ENCODE data around the gene TRMO.

Gene TRMO

GRCh38 chr9:97874624-97875023, 47.7 kb downstream of the TRMO start:
- H3K79me2 ChIP-seq (ENCODE audit: insufficient read depth, low read length), result no peaks in the 10 kb centered on the region
- TF ChIP-seq CTCF (IDR thresholded peaks at IDR 0.05; ENCODE audit: low read length), result no peak
- no peak for TF ChIP-seq EZH2 (IDR thresholded peaks at IDR 0.05; ENCODE audit: borderline replicate concordance, low read length)
- H3K9ac ChIP-seq (ENCODE audit: low read length), result no peak overlapping the region
- H3K4me1 ChIP-seq (ENCODE audit: insufficient read depth, low read length, severe bottlenecking), result no peaks in the 10 kb centered on the region
- no peak overlapping the region for H2AFZ ChIP-seq (ENCODE audit: low read length)
- H3K27me3 ChIP-seq (ENCODE audit: insufficient read depth, low read length), result peaks cover 5% of the 10 kb centered on the region; the same call in 1 of the 2 replicates
- no peaks in the 10 kb centered on the region for H4K20me1 ChIP-seq (ENCODE audit: insufficient read depth, low read length)
- H3K9me2 ChIP-seq (ENCODE audit: low read depth, low read length), result no peaks in the 10 kb centered on the region
- no peaks in the 10 kb centered on the region for H3K36me3 ChIP-seq (ENCODE audit: insufficient read depth, low read length)
- H3K27ac ChIP-seq (ENCODE audit: low read depth, low read length, poor library complexity, severe bottlenecking), result no peak overlapping the region
- H3K4me2 ChIP-seq (ENCODE audit: low read length), result no peak overlapping the region
- H3K4me3 ChIP-seq (ENCODE audit: low read depth, low read length, poor library complexity, severe bottlenecking), result no peak overlapping the region
- H3F3A ChIP-seq (ENCODE audit: insufficient read depth, low read length), result no peaks in the 10 kb centered on the region
- H3K9me3 ChIP-seq (ENCODE audit: low read length), result no peaks in the 10 kb centered on the region

- Histone ChIP-seq H3K36me3 (ENCODE audit: insufficient read depth, low read length) (no peaks in the 10 kb centered on the region), H3K4me1 (ENCODE audit: insufficient read depth, low read length, severe bottlenecking) (no peaks in the 10 kb centered on the region), H3K27me3 (ENCODE audit: insufficient read depth, low read length) (peaks cover 5% of the 10 kb centered on the region; the same call in 1 of the 2 replicates), H3K79me2 (ENCODE audit: insufficient read depth, low read length) (no peaks in the 10 kb centered on the region), H2AFZ (ENCODE audit: low read length) (no peak overlapping the region), H3F3A (ENCODE audit: insufficient read depth, low read length) (no peaks in the 10 kb centered on the region), H3K4me3 (ENCODE audit: low read depth, low read length, poor library complexity, severe bottlenecking) (no peak overlapping the region), H4K20me1 (ENCODE audit: insufficient read depth, low read length) (no peaks in the 10 kb centered on the region), H3K9ac (ENCODE audit: low read length) (no peak overlapping the region), H3K9me3 (ENCODE audit: low read length) (no peaks in the 10 kb centered on the region), H3K4me2 (ENCODE audit: low read length) (no peak overlapping the region), H3K27ac (ENCODE audit: low read depth, low read length, poor library complexity, severe bottlenecking) (no peak overlapping the region), H3K9me2 (ENCODE audit: low read depth, low read length) (no peaks in the 10 kb centered on the region)
- TF ChIP-seq EZH2 (IDR thresholded peaks at IDR 0.05; ENCODE audit: borderline replicate concordance, low read length) (no peak), CTCF (IDR thresholded peaks at IDR 0.05; ENCODE audit: low read length) (no peak)
Measured at GRCh38 chr9:97873882-97874281, 48.4 kb downstream of the TRMO start.

DNA sequence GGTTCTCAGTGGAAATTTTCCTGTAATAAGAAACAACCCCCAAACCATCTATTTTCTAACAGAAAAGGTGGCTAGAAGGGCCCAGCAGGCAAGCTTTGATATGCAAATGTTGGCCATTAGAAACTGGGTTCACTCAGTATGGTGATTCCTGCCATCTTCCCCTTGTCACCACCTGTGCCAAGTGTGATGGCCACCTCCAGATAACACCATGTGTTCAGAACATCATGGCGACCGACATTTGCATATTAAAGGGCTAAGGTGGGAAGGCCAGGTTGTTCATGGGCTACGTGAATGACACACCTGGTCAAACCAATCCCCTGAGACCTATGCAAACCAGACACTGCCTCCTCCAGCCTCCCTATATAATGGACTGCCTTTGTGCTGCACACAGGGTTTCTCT, 48.9 kb downstream of the TRMO start:
- Histone ChIP-seq H3F3A (ENCODE audit: insufficient read depth, low read length) (no peaks in the 10 kb centered on the region), H3K79me2 (ENCODE audit: insufficient read depth, low read length) (no peaks in the 10 kb centered on the region), H3K4me3 (ENCODE audit: low read depth, low read length, poor library complexity, severe bottlenecking) (no peak overlapping the region), H4K20me1 (ENCODE audit: insufficient read depth, low read length) (no peaks in the 10 kb centered on the region), H2AFZ (ENCODE audit: low read length) (no peak overlapping the region), H3K4me1 (ENCODE audit: insufficient read depth, low read length, severe bottlenecking) (no peaks in the 10 kb centered on the region), H3K27me3 (ENCODE audit: insufficient read depth, low read length) (peaks cover 5% of the 10 kb centered on the region; the same call in 1 of the 2 replicates), H3K9me3 (ENCODE audit: low read length) (no peaks in the 10 kb centered on the region), H3K4me2 (ENCODE audit: low read length) (no peak overlapping the region), H3K27ac (ENCODE audit: low read depth, low read length, poor library complexity, severe bottlenecking) (no peak overlapping the region), H3K9ac (ENCODE audit: low read length) (no peak overlapping the region), H3K9me2 (ENCODE audit: low read depth, low read length) (no peaks in the 10 kb centered on the region), H3K36me3 (ENCODE audit: insufficient read depth, low read length) (no peaks in the 10 kb centered on the region)
- TF ChIP-seq EZH2 (IDR thresholded peaks at IDR 0.05; ENCODE audit: borderline replicate concordance, low read length) (no peak), CTCF (IDR thresholded peaks at IDR 0.05; ENCODE audit: low read length) (no peak)

Measured in OCI-LY1 (cell line).